Measurements from ENCODE around the gene PIGC. TPM values are rescaled to one million over a fixed set of nuclear protein-coding genes. Genes with fewer than 3 reads are reported as not detected.

The PIGC gene
- total and polyA plus RNA-seq, 7 donors: 15.3 to 37.4 (median 22.3) TPM

DNA sequence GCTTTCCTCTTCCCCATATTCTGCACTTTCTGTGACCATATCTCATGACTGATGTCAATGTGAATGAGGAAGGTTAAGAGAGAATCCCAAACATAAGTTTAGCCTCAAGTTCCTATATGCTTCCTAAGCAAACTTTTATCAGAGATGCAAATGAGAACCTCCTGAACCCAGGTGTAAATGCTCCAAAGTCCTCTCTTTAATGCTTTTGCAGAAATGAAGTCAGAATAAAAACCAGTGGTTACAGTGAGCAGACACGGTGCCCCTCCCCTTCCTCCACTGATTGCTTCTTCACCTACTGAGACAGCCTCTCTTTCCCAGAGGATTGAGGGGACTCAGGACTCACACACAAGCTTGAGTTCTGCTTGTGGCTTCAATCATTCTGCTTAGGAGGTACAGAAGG is 11.6 kb upstream of the PIGC start:
- WGBS, 2 donors: 33 to 85% methylated on average over 1 of the region's 1 CpG
- intact Hi-C loops (cut with DNase I): no loop called here
- Histone ChIP-seq H3K27ac (no peak overlapping the region), H3K4me3 (no peak overlapping the region), H3K4me1 (peaks cover 0 to 1% (median under 1%) of the 10 kb centered on the region in 4 donors), H3K27me3 (no peaks in the 10 kb centered on the region), H3K9me3 (no peaks in the 10 kb centered on the region), H3K36me3 (no peaks in the 10 kb centered on the region)
- TF ChIP-seq EP300 (IDR thresholded peaks at IDR 0.05) (no peak), POLR2AphosphoS5 (IDR thresholded peaks at IDR 0.05) (no peak), POLR2A (IDR thresholded peaks at IDR 0.05) (no peak)
- TF ChIP-seq, protein P1, sequence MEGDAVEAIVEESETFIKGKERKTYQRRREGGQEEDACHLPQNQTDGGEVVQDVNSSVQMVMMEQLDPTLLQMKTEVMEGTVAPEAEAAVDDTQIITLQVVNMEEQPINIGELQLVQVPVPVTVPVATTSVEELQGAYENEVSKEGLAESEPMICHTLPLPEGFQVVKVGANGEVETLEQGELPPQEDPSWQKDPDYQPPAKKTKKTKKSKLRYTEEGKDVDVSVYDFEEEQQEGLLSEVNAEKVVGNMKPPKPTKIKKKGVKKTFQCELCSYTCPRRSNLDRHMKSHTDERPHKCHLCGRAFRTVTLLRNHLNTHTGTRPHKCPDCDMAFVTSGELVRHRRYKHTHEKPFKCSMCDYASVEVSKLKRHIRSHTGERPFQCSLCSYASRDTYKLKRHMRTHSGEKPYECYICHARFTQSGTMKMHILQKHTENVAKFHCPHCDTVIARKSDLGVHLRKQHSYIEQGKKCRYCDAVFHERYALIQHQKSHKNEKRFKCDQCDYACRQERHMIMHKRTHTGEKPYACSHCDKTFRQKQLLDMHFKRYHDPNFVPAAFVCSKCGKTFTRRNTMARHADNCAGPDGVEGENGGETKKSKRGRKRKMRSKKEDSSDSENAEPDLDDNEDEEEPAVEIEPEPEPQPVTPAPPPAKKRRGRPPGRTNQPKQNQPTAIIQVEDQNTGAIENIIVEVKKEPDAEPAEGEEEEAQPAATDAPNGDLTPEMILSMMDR (IDR thresholded peaks at IDR 0.05): no peak
- no peak for DNase-seq

DNA sequence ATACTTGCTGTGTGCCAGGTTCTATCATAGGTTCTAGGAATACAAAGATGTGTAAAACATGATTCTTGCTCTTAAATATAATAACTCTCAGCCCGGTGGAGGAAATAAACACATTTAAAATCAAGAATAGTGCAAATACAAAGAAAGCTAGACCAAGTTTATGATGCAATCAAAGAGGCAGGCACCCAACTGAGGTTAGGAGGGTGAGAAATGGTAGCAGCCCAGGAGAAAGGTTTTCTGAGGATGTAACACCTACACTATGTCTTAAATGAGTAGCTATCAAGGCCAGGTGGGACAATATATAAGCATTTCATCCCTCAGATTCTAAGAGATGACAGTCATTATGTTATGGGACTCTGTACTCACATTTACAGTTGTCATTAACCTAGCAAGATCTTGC is 9.7 kb upstream of the PIGC start:
- TF ChIP-seq POLR2AphosphoS5 (IDR thresholded peaks at IDR 0.05): no peak
- TF ChIP-seq EP300 (IDR thresholded peaks at IDR 0.05): no peak
- no peak for TF ChIP-seq POLR2A (IDR thresholded peaks at IDR 0.05)
- TF ChIP-seq, protein P1 (IDR thresholded peaks at IDR 0.05): no peak
- DNase-seq: no peak
- H3K4me3 ChIP-seq: no peak overlapping the region
- H3K4me1 ChIP-seq: peaks cover 0 to 9% (median 3%) of the 10 kb centered on the region in 4 donors
- H3K27me3 ChIP-seq: no peaks in the 10 kb centered on the region
- no peaks in the 10 kb centered on the region for H3K9me3 ChIP-seq
- WGBS, 2 donors: 10 to 64% methylated on average over 1 of the region's 1 CpG
- intact Hi-C loops (cut with DNase I): no loop called here
- no peak overlapping the region for H3K27ac ChIP-seq
- H3K36me3 ChIP-seq: no peaks in the 10 kb centered on the region

DNA sequence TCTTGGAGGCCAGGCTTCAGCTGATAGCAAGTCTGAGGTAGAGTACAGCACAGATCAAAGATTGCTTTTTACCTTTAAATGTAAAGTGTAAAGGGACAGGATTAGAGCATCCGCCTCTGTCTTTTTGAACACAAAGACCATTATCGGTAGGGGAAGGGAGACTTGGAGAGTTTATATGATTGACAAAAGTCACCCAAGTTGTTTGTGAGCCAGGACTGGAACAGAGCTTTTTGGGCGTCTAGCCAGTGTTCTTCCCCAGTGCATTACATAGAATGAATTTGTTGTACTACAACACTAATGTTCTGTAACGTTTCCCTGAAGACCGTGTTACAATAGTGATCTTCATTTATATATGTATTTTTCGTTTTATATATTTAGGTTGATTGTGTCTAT is 9.3 kb upstream of the PIGC start:
- H3K27ac ChIP-seq: no peak overlapping the region
- 25 to 67% methylated on average over 6 of the region's 6 CpGs for WGBS, 2 donors
- no peak overlapping the region for H3K4me3 ChIP-seq
- intact Hi-C loops (cut with DNase I): no loop called here
- TF ChIP-seq, protein P1 (IDR thresholded peaks at IDR 0.05): no peak
- TF ChIP-seq POLR2AphosphoS5 (IDR thresholded peaks at IDR 0.05): no peak
- H3K27me3 ChIP-seq: no peaks in the 10 kb centered on the region
- H3K4me1 ChIP-seq: peaks cover 0 to 9% (median 3%) of the 10 kb centered on the region in 4 donors
- no peaks in the 10 kb centered on the region for H3K36me3 ChIP-seq
- no peak for DNase-seq
- H3K9me3 ChIP-seq: no peaks in the 10 kb centered on the region

DNA sequence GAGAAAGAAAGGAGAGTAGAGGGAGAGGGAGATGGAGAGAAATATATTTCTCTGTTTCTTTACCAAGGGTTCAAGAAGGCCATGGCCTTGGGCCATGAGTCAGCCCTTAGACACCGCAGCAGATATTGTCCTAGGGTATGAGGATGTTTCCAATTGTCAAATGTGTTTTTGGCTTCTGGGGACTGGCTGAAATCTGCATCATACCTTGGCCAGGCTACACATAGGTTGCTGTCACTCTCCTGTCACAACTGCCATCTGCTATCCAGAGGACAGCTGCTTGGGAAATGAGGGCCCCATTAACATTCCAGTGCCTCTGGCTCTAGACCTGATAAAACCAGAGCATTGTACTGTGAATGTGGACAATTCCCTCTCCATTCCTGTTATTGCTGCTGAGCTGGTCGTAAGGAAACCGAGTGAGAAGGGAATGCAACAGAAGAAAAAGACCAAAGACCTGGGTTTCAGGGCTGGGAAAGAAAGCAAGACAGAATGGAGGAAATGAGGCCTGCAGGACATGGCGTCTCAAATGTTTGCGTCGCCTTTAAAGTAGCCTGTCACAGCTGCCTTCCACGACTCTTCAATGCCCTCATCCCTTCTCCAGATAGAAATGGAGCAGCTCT is 8.8 kb upstream of the PIGC start:
- no peak overlapping the region for H3K27ac ChIP-seq
- no peaks in the 10 kb centered on the region for H3K9me3 ChIP-seq
- 68 to 76% methylated on average over 7 of the region's 7 CpGs for WGBS, 2 donors
- no peaks in the 10 kb centered on the region for H3K36me3 ChIP-seq
- H3K27me3 ChIP-seq: no peaks in the 10 kb centered on the region
- TF ChIP-seq EP300 (IDR thresholded peaks at IDR 0.05): no peak
- TF ChIP-seq POLR2AphosphoS5 (IDR thresholded peaks at IDR 0.05): no peak
- TF ChIP-seq, protein P1 (IDR thresholded peaks at IDR 0.05): no peak
- no peak for TF ChIP-seq POLR2A (IDR thresholded peaks at IDR 0.05)
- H3K4me3 ChIP-seq: no peak overlapping the region
- peaks cover 0 to 9% (median 3%) of the 10 kb centered on the region in 4 donors for H3K4me1 ChIP-seq
- intact Hi-C loops (cut with DNase I): no loop called here
- DNase-seq: no peak

DNA sequence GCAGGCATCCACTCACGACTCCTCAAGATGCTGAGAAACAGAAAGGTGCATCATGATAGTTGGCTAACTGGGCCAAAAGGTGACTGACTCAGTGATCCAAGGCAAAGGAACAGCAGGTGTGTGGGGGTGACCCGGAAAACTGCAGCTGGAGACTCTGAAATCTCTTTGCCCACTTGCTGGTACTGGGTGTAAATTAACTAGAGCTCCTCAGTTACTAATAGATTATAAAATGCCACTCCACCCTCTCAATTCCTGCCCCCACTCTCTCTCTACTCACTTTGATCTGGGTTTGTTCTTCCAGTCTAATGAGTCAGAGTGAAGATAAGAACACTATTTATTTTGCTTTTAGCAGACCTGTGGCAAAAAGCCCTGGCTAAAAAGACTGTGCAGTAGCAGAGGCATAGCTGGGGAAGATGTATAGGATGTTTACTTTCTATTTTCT is 7.2 kb upstream of the PIGC start:
- WGBS, 2 donors: 16 to 63% methylated on average over 2 of the region's 2 CpGs
- Histone ChIP-seq H3K27me3 (no peaks in the 10 kb centered on the region), H3K36me3 (no peaks in the 10 kb centered on the region), H3K4me3 (no peak overlapping the region), H3K9me3 (no peaks in the 10 kb centered on the region), H3K27ac (no peak overlapping the region), H3K4me1 (peaks cover 0 to 9% (median 3%) of the 10 kb centered on the region in 4 donors)
- intact Hi-C loops (cut with DNase I): loop anchor here (2.0 kb wide), 1 partner anchor 80 kb away; no protein-coding TSS in a partner anchor
- TF ChIP-seq EP300 (IDR thresholded peaks at IDR 0.05) (no peak), POLR2AphosphoS5 (IDR thresholded peaks at IDR 0.05) (no peak), POLR2A (IDR thresholded peaks at IDR 0.05) (no peak)
- TF ChIP-seq, protein P1 (IDR thresholded peaks at IDR 0.05): no peak
- no peak for DNase-seq
